ENCODE results near the gene RAB14.

DNA sequence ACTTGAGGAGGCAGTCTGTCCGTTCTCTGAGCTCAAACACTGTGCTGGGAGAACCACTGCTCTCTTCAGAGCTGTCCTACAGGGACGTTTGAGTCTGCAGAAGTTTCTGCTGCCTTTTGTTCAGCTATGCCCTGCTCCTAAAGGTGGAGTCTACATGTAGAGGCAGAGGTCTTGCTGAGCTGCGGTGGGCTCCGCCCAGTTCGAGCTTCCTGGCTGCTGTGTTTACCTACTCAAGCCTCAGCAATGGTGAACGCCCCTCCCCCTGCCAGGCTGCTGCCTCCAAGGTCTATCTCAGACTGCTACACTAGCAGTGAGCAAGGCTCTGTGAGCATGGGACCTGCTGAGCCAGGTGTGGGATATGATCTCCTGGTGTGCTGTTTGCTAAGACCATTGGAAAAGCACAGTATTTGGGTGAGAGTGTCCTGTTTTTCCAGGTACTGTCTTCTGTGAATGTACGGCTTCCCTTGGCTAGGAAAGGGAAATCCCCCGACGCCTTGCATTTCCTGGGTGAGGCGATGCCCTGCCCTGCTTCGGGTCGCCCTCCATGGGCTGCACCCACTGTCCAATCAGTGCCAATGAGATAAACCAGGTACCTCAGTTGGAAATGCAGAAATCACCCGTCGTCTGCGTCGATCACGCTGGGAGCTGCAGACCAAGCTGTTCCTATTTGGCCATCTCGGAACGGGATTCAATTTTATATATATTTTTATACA, 68.4 kb downstream of the RAB14 start:
- TF ChIP-seq POLR2A (IDR thresholded peaks at IDR 0.05) (no peak), CTCF (IDR thresholded peaks at IDR 0.05) (no peak), EP300 (IDR thresholded peaks at IDR 0.05; ENCODE audit: low read depth) (no peak), POLR2AphosphoS5 (IDR thresholded peaks at IDR 0.05) (no peak)

All from transverse colon (tissue), 4 donors.